Liver (tissue), 9 donors: Measurements from ENCODE around the gene B4GALT5. TPM values are rescaled to one million over a fixed set of nuclear protein-coding genes. Genes with fewer than 3 reads are reported as not detected.

Experiments used
- DNase-seq: peaks from one replicate; pipeline ENCODE4 v3.0.0-alpha.2; 2017; ENCODE audit warnings: low spot score
- H3K27ac ChIP-seq, 2 donors: one replicate each; pipeline ENCODE4 v1.7.0; 2013; ENCODE audit warnings: inconsistent platforms in 2 of 2, low read length in 2 of 2, control low read depth in 1 of 2, low read depth in 1 of 2, mild to moderate bottlenecking in 1 of 2
- H3K27me3 ChIP-seq, 4 donors: one replicate each; pipeline versions ENCODE4 v1.6.1 to v1.7.0; 2013; ENCODE audit warnings: low read length in 3 of 4, inconsistent platforms in 1 of 4, mild to moderate bottlenecking in 1 of 4, moderate library complexity in 1 of 4; ENCODE audit not compliant: control insufficient read depth in 4 of 4, insufficient read depth in 4 of 4
- H3K36me3 ChIP-seq, 4 donors: one replicate each; pipeline versions ENCODE4 v1.6.1 to v1.7.0; 2013; ENCODE audit warnings: low read length in 3 of 4, mild to moderate bottlenecking in 3 of 4, low read depth in 1 of 4, moderate library complexity in 1 of 4; ENCODE audit not compliant: control insufficient read depth in 4 of 4, insufficient read depth in 3 of 4
- H3K4me1 ChIP-seq, 4 donors: one replicate each; pipeline versions ENCODE4 v1.6.1 to v1.7.0; 2013; ENCODE audit warnings: low read length in 3 of 4, mild to moderate bottlenecking in 3 of 4, moderate library complexity in 1 of 4; ENCODE audit not compliant: control insufficient read depth in 4 of 4, insufficient read depth in 4 of 4
- H3K4me3 ChIP-seq, 3 donors: one replicate each; pipeline versions ENCODE4 v1.6.1 to v1.7.0; 2013; ENCODE audit warnings: low read length in 3 of 3, control low read depth in 1 of 3, low read depth in 1 of 3, mild to moderate bottlenecking in 1 of 3
- H3K9ac ChIP-seq, 2 donors: one replicate each; pipeline ENCODE4 v1.7.0; 2013; ENCODE audit warnings: low read length in 2 of 2, mild to moderate bottlenecking in 2 of 2, moderate library complexity in 2 of 2, control low read depth in 1 of 2, low read depth in 1 of 2
- H3K9me3 ChIP-seq, 4 donors: one replicate each; pipeline versions ENCODE4 v1.6.1 to v1.7.0; 2013; ENCODE audit warnings: low read length in 3 of 4; ENCODE audit not compliant: control insufficient read depth in 4 of 4
- CTCF ChIP-seq: fragments of 150-350 bp; IDR thresholded peaks from 2 replicates; pipeline ENCODE4 v1.5.1; 2017; ENCODE audit warnings: improper control_type of control experiment, low read depth, low read length; ENCODE audit not compliant: missing input control
- EGR1 ChIP-seq, 2 donors: IDR thresholded peaks; 2 replicates each; pipeline ENCODE4 v1.6.1; 2016 to 2018; ENCODE audit warnings: antibody characterized with exemption in 2 of 2, low read depth in 2 of 2
- FOXA1 ChIP-seq: IDR thresholded peaks from 2 replicates; pipeline ENCODE4 v1.6.1; 2016; ENCODE audit warnings: antibody characterized with exemption
- FOXA2 ChIP-seq: IDR thresholded peaks from 2 replicates; pipeline ENCODE4 v1.6.1; 2016; ENCODE audit warnings: antibody characterized with exemption
- HNF4A ChIP-seq, 2 donors: conservative IDR thresholded peaks; 2 replicates each; pipeline ENCODE4 v1.6.1; 2016; ENCODE audit warnings: antibody characterized with exemption in 2 of 2, mild to moderate bottlenecking in 2 of 2
- HNF4G ChIP-seq: IDR thresholded peaks from 2 replicates; pipeline ENCODE4 v1.6.1; 2016; ENCODE audit warnings: antibody characterized with exemption
- JUND ChIP-seq, 2 donors: IDR thresholded peaks; 2 replicates each; pipeline ENCODE4 v1.6.1; 2016; ENCODE audit warnings: antibody characterized with exemption in 2 of 2
- NR2F2 ChIP-seq: IDR thresholded peaks from 2 replicates; pipeline ENCODE4 v1.6.1; 2016; ENCODE audit warnings: antibody characterized with exemption
- RAD21 ChIP-seq, 2 donors: IDR thresholded peaks; 2 replicates each; pipeline ENCODE4 v1.6.1; 2016; ENCODE audit warnings: antibody characterized with exemption in 2 of 2, mild to moderate bottlenecking in 2 of 2
- RXRA ChIP-seq, 2 donors: IDR thresholded peaks; 2 replicates each; pipeline ENCODE4 v1.6.1; 2017 to 2018; ENCODE audit warnings: antibody characterized with exemption in 2 of 2, mild to moderate bottlenecking in 1 of 2
- TAF1 ChIP-seq: conservative IDR thresholded peaks from 2 replicates; pipeline ENCODE4 v1.6.1; 2016; ENCODE audit warnings: antibody characterized with exemption, mild to moderate bottlenecking
- YY1 ChIP-seq: IDR thresholded peaks from 2 replicates; pipeline ENCODE4 v1.6.1; 2016; ENCODE audit warnings: antibody characterized with exemption, mild to moderate bottlenecking
- WGBS: extraction: QIAGEN DNeasy Blood & Tissue Kit; methylation state at CpG from one replicate; pipeline ENCODE4 v1.1.7; 2013; 5-methylcytosine and 5-hydroxymethylcytosine counted together
- polyA plus RNA-seq, 2 donors: library from polyadenylated mRNA; stranded (reverse) in 1 of 2; unstranded in 1 of 2; fragments of 200-250 nt in 1 of 2; fragments of >200 nt in 1 of 2; fragmentation: Nextera tagmentation in 1 of 2; extraction: Ambion mirVana in 1 of 2; gene quantifications; one replicate each; pipeline versions ENCODE4 v1.2.1 to v1.2.3, GENCODE V29; 2013 to 2015
- total RNA-seq, 2 donors: library from RNA; depleted of rRNA; stranded (reverse); fragments of >200 nt; gene quantifications; one replicate each; pipeline ENCODE4 v1.2.3, GENCODE V29; 2014
- TF ChIP-seq, protein P1 (sequence below): IDR thresholded peaks from 2 replicates; pipeline ENCODE4 v1.6.1; 2016; ENCODE audit warnings: antibody characterized with exemption
- TF ChIP-seq, protein P2 (sequence below): IDR thresholded peaks from 2 replicates; pipeline ENCODE4 v1.6.1; 2016; ENCODE audit warnings: antibody characterized with exemption
- donor health status: healthy.
- donor health status: healthy.
- donor health status: healthy.
- donor health status: healthy.
- donor health status: healthy.

B4GALT5 gene
- total and polyA plus RNA-seq, 4 donors: 2.0 to 28.2 (median 14.4) TPM

DNA sequence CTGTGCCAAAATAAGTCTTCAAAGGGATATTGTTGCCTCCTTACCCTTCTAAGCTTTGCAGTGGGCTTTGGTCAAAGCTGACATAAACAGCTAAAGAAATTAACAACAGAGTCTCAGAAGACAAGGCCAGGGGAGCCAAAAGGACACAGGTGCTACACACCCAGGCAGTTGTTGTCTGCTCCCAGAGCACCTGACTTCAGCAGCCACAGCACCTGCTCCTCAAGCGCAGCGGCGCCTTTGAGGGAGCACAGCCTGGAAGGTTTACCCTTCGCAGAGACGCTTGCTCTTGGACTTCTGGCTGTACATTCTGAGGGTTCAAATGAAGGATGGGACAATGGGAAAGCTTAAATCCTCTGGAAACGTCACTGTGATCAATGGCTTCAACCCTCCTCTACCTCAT, 16.6 kb downstream of the B4GALT5 start:
- no peak for DNase-seq

GRCh38 chr20:49696594-49696993, 17.1 kb downstream of the B4GALT5 start:
- Histone ChIP-seq H3K27ac (peak overlapping the region; percentile 45 to 68), H3K4me3 (no peak overlapping the region), H3K9me3 (no peaks in the 10 kb centered on the region), H3K36me3 (peaks cover 0 to 1% (median 0%) of the 10 kb centered on the region in 4 donors), H3K27me3 (no peaks in the 10 kb centered on the region), H3K4me1 (peaks cover 11 to 56% (median 39%) of the 10 kb centered on the region in 4 donors), H3K9ac (no peak overlapping the region)
- TF ChIP-seq HNF4A (conservative IDR thresholded peaks at IDR 0.05): no peak
- WGBS: 44% methylated on average over 2 of the region's 2 CpGs
- no peak for DNase-seq

More for the DNA sequence above, 16.6 kb downstream of the B4GALT5 start:
- H3K27me3 ChIP-seq: no peaks in the 10 kb centered on the region
- no peak for TF ChIP-seq EGR1 (IDR thresholded peaks at IDR 0.05; ENCODE audit: low read depth in 2 of 2)
- WGBS: 80% methylated on average over 6 of the region's 6 CpGs
- peaks cover 14 to 52% (median 36%) of the 10 kb centered on the region in 4 donors for H3K4me1 ChIP-seq
- H3K36me3 ChIP-seq: peaks cover 0 to 1% (median 0%) of the 10 kb centered on the region in 4 donors
- no peak overlapping the region for H3K9ac ChIP-seq
- H3K4me3 ChIP-seq: no peak overlapping the region
- H3K9me3 ChIP-seq: no peaks in the 10 kb centered on the region
- H3K27ac ChIP-seq: peak overlapping the region; percentile 26 to 68

- peaks cover 0 to 1% (median 0%) of the 10 kb centered on the region in 4 donors for H3K36me3 ChIP-seq
- TF ChIP-seq FOXA2: no peak
- no peak for TF ChIP-seq RXRA (IDR thresholded peaks at IDR 0.05)
- TF ChIP-seq, protein P1, sequence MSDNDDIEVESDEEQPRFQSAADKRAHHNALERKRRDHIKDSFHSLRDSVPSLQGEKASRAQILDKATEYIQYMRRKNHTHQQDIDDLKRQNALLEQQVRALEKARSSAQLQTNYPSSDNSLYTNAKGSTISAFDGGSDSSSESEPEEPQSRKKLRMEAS: no peak
- TF ChIP-seq, protein P2, sequence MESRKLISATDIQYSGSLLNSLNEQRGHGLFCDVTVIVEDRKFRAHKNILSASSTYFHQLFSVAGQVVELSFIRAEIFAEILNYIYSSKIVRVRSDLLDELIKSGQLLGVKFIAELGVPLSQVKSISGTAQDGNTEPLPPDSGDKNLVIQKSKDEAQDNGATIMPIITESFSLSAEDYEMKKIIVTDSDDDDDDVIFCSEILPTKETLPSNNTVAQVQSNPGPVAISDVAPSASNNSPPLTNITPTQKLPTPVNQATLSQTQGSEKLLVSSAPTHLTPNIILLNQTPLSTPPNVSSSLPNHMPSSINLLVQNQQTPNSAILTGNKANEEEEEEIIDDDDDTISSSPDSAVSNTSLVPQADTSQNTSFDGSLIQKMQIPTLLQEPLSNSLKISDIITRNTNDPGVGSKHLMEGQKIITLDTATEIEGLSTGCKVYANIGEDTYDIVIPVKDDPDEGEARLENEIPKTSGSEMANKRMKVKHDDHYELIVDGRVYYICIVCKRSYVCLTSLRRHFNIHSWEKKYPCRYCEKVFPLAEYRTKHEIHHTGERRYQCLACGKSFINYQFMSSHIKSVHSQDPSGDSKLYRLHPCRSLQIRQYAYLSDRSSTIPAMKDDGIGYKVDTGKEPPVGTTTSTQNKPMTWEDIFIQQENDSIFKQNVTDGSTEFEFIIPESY: no peak
- TF ChIP-seq HNF4G: no peak
- no peak for TF ChIP-seq RAD21 (IDR thresholded peaks at IDR 0.05)
- peak in 1 of 2 donors; percentile 24 for TF ChIP-seq HNF4A (conservative IDR thresholded peaks at IDR 0.05)
- no peak for TF ChIP-seq FOXA1
- H3K4me1 ChIP-seq: peaks cover 11 to 60% (median 40%) of the 10 kb centered on the region in 4 donors
- H3K27ac ChIP-seq: peak overlapping the region in 1 of 2 donors; percentile 41
- H3K9ac ChIP-seq: no peak overlapping the region
- no peak for DNase-seq
- WGBS: 49% methylated on average over 3 of the region's 3 CpGs
- no peak overlapping the region for H3K4me3 ChIP-seq
- H3K9me3 ChIP-seq: no peaks in the 10 kb centered on the region
- no peaks in the 10 kb centered on the region for H3K27me3 ChIP-seq
These were observed 17.8 kb downstream of the B4GALT5 start for GRCh38 chr20:49695830-49696229.

GRCh38 chr20:49694450-49695071, 19.1 kb downstream of the B4GALT5 start:
- Histone ChIP-seq H3K9ac (no peak overlapping the region), H3K4me3 (no peak overlapping the region), H3K27me3 (no peaks in the 10 kb centered on the region), H3K36me3 (peaks cover 0 to 1% (median 0%) of the 10 kb centered on the region in 4 donors), H3K4me1 (peaks cover 14 to 67% (median 46%) of the 10 kb centered on the region in 4 donors), H3K9me3 (no peaks in the 10 kb centered on the region), H3K27ac (peak overlapping the region; percentile 25 to 49)
- 50% methylated on average over 2 of the region's 2 CpGs for WGBS
- no peak for DNase-seq
- TF ChIP-seq HNF4A (conservative IDR thresholded peaks at IDR 0.05): no peak
- TF ChIP-seq CTCF: no peak
- no peak for TF ChIP-seq FOXA1
- TF ChIP-seq TAF1: no peak
- TF ChIP-seq, protein P2: no peak
- TF ChIP-seq JUND (IDR thresholded peaks at IDR 0.05): no peak
- TF ChIP-seq HNF4G: no peak
- no peak for TF ChIP-seq FOXA2
- no peak for TF ChIP-seq RXRA (IDR thresholded peaks at IDR 0.05)
- no peak for TF ChIP-seq RAD21 (IDR thresholded peaks at IDR 0.05)
- no peak for TF ChIP-seq EGR1 (IDR thresholded peaks at IDR 0.05; ENCODE audit: low read depth in 2 of 2)
- no peak for TF ChIP-seq NR2F2
- TF ChIP-seq YY1: no peak
